VCaP (cell line): Measurements from ENCODE around the gene UBE3C.
"Not testable (repeated sequence)": the region's sequence is repeated elsewhere in the genome, so short reads cannot be mapped to it uniquely, and the experiment has no call there.

Experiments
- H3K27ac ChIP-seq: fragments of 450-650 bp; 2 replicates; pipeline ENCODE4 v1.5.1; 2017
- CTCF ChIP-seq: fragments of 450-650 bp; conservative IDR thresholded peaks from 2 replicates; pipeline ENCODE4 v1.5.1; 2017; ENCODE audit warnings: mild to moderate bottlenecking, moderate library complexity

UBE3C gene

GRCh38 chr7:157122800-157123495 lies 15.8 kb upstream of the UBE3C start:
- TF ChIP-seq CTCF = no peak
- H3K27ac ChIP-seq = no peak overlapping the region

GRCh38 chr7:157124690-157125089 lies 14.0 kb upstream of the UBE3C start:
- TF ChIP-seq CTCF = no peak
- H3K27ac ChIP-seq = 0 out of 2 replicates have a peak overlapping the region, but pooled peaks have one; percentile 16

- no peak for TF ChIP-seq CTCF
- H3K27ac ChIP-seq = peak overlapping the region; percentile 16; the same call in 1 of the 2 replicates
Measured at GRCh38 chr7:157125376-157126223, 13.1 kb upstream of the UBE3C start.

- no peak for TF ChIP-seq CTCF
Measured at GRCh38 chr7:157126921-157127320, 11.8 kb upstream of the UBE3C start.

GRCh38 chr7:157129200-157129599 lies 9.5 kb upstream of the UBE3C start:
- peak; percentile 76 for TF ChIP-seq CTCF
- H3K27ac ChIP-seq = no peak overlapping the region

More at GRCh38 chr7:157126921-157127320, 11.8 kb upstream of the UBE3C start:
- no peak overlapping the region for H3K27ac ChIP-seq

GRCh38 chr7:157129907-157130460 lies 8.7 kb upstream of the UBE3C start:
- TF ChIP-seq CTCF = no peak
- no peak overlapping the region for H3K27ac ChIP-seq

- H3K27ac ChIP-seq = not testable (repeated sequence)
Measured at GRCh38 chr7:157130849-157131248, 7.9 kb upstream of the UBE3C start.
